Measurements from ENCODE around the gene ISM1.

GRCh38 chr20:13344671-13345070 lies 123.6 kb downstream of the ISM1 start:
- no peak for TF ChIP-seq CTCF (IDR thresholded peaks at IDR 0.05; ENCODE audit: extremely low read depth in 1 of 2, insufficient read depth in 1 of 2, low read depth in 1 of 2, low read length in 2 of 2)
- no peak for TF ChIP-seq POLR2AphosphoS5 (IDR thresholded peaks at IDR 0.05; ENCODE audit: insufficient read depth, low read depth, low read length)

Data from endothelial cell of umbilical vein (primary cell).